HG03095 (cell line): ENCODE results near the gene VGF.

Experiments
- ATAC-seq: cut with Tn5 transposase; IDR thresholded peaks from one replicate; pipeline ENCODE4 v1.9.1; 2021; ENCODE audit warnings: moderate library complexity; ENCODE audit not compliant: unreplicated experiment

VGF gene

DNA sequence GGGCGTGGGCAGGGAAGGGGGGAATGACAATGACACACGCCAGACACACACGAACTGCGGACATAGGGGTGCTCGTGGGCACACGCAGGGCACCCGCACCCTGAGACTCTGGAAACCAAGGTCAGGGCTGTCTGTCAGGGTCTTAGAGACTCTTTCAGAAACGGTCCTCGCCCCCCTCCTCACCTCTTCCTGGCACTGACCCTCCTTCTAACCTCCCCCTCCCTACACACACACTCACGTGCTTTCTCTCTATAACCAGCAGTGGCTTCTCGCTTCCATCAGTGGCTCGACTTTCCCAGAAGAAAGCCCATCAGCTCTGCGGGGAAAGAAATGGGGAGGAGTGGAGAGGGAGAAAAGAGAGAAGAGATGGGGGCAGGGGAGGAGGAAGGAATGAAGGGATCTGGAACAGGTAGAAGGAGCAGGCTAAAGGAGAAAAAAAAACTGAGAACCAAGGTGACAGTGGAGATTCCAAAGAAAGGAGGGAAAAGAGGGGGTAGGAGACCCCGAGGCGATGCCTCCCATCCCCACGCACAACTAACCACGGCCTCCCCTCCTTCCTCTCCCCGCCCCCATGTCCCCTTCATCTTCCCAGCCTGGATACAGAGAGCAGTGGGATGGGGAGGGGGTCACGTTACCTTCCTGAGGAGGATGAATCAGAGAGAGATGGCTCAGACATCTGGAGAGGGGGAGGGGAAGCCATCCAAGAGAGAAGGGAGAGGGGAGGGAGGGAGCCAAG is 1.7 kb upstream of the VGF start:
- ATAC-seq, result no peak

- ATAC-seq, result no peak
Observed at GRCh38 chr7:101166648-101166908, 1.2 kb upstream of the VGF start.

GRCh38 chr7:101165958-101166647 is 734 bp upstream of the VGF start:
- ATAC-seq, result no peak

GRCh38 chr7:101164071-101164840 is 1.1 kb downstream of the VGF start:
- no peak for ATAC-seq

GRCh38 chr7:101163279-101164070 is 1.9 kb downstream of the VGF start:
- no peak for ATAC-seq

DNA sequence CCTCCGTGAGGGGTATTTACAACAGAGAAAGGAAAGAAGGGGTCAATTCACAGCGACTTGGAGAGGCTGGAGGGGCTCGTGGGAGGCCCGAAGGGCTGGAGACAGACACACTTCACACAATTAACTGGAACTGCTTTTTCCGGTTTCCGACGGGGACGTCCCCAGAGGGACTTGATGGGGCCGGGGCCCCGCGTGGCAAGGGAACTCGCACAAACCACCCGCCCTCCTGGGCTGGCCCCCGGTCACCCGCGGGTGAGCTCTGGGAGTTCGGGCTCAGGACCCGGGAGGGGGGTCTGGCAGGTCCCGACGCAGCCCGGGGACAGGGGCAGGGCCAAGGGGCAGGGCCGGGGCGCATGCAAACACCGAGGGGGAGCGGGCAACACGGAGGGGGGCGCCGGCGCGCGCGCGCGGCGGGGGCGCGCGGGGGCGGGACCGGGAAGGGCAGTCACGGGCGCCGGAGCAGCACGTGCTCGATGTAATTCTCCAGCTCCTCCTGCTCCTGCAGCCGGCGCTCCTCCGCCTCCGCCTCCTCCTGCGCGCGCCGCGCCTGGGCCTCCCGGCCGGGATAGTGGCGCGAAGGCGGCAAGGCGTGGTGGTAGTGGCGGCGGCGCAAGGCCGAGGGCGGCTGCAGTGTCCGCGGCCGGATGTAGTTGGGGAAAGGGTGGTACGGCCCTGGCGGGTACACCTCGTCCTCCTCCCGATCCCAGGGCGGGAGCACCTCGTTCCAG is 2.7 kb downstream of the VGF start:
- no peak for ATAC-seq

GRCh38 chr7:101161692-101162471 is 3.5 kb downstream of the VGF start:
- no peak for ATAC-seq

- no peak for ATAC-seq
Observed at GRCh38 chr7:101160910-101161309, 4.5 kb downstream of the VGF start.

GRCh38 chr7:101159696-101160674 is 5.4 kb downstream of the VGF start:
- no peak for ATAC-seq

DNA sequence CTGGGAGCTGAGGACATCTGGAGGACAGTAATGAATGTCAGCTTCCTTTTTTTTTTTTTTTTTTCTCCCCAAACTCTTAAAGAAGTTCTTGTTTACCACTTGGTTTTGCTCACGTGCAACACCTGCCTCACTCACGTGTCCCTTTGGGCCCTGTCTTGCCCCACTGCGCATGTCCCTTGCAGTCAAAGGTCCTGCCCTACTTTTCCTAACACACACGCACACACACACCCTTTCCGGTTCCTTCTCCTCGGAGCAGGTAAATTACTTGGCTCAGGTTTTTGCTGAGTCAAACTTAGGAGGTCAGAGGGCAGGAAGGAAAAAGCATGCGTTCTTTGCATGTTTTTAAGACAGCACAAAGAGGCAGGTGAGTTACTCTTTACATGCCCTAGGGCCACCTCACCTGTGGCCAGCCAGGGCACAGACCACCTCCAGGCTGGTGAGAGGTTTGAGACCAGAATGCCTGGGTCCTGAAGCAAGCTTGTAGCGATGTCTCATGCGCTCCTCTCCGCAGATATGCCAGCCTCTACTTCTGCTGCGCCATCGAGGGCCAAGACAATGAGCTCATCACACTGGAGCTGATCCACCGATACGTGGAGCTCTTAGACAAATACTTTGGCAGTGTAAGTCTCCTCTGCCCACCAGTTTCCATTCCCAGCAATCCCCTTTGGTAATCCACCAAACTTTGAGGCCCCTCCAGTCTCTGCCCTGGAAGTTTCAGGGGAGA is 8.3 kb downstream of the VGF start:
- ATAC-seq, result no peak

DNA sequence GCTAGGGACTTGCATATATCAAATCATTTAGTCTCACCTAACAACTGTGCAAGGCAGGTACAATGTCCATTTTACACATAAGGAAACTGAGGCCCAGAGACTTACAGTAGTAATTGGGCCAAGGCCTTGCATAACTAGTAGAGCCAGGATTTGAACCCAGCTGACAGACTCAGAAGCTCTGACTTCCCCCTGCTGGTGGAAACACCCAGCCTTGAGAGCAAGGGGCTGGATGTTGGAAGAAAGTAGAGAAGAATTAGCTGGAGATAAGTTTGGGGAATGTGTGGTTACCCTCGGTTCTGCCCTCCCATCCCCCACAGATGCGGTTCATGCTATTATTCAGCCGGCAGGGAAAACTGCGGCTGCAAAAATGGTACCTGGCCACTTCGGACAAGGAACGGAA is 9.1 kb downstream of the VGF start:
- no peak for ATAC-seq

- ATAC-seq, result no peak
Observed at GRCh38 chr7:101155303-101155702, 10.1 kb downstream of the VGF start.

- no peak for ATAC-seq
Observed at GRCh38 chr7:101154693-101155102, 10.7 kb downstream of the VGF start.

DNA sequence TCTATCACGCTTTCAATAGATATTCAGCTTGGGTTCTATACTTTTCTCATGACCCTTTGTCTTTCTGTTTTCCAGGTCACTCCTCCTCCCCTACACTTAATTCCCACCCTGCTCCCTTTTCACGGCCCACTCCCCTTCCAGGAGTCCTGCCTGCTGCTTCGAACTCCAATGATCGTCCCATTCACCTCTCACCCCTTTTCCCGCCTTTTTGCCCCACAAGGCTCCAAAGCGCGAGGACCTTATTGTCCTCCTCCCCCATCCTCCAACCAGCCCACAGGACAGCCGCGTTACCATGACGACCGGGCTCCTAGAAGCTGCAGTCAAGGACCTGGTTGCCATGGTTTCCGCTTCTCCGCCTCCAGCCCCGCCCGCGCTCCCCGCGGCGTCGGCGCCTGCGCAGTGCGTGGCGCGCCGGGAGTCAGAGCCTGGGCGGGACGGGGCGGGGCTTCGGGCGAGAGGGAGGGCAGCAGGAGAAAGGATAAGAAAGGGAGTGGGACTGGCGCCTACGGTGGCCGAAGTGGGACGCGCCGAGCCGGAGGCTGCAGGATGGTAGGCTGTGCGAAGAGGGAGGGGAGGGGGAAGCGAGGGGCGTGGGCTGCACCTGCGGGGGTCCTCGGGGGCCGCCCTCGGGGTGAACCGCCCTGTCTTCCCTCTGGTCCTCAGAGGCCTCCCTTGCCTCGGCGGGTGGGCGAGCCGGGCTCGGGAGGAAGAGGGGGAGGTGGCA is 11.2 kb downstream of the VGF start, which contains the start of gene AP1S1:
TSS of gene AP1S1 (plus strand) at position 508 of the 724 bp plus-strand sequence. CDS start at position 547, 39 bp downstream.
- ATAC-seq, result peak; percentile 72

DNA sequence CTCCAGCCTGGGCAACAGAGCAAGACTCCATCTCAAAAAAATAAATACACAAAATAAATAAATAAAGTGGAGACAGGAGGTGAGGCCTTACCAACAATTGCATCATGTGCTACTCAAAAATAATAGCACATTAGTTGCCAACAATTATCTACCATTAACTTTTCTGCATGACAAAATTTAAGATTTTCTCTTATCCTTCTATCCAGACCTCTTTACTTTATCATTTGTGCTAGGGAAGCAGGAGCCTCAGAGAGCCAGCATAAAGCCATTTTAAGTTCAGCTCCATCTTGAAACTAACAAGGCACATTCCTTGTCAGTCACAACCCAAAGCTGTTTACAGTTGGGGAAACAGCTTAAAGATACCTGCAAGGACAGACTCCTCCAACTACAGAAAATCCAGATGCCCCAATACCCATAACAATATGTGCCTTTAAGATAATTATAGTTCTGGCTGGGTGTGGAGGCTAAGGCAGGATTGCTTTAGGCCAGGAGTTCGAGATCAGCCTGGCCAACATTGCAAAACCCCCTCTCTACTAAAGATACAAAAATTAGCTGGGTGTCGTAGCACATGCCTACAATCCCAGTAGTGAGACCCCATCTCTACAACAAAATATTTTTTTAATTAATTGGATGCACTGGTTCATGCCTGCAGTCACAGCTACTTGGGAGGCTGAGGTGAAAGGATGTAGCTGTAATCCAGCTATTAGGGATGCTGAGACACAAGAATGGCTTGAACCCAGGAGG is 13.3 kb downstream of the VGF start:
- ATAC-seq, result no peak

GRCh38 chr7:101140746-101141382 is 24.5 kb downstream of the VGF start:
- no peak for ATAC-seq
